ENCODE measurements around the gene DENND1A.

GRCh38 chr9:123544007-123544827 is 385.7 kb downstream of the DENND1A start:
- TF ChIP-seq CTCF (IDR thresholded peaks at IDR 0.05; ENCODE audit: insufficient read depth, low read depth, low read length) = peak; percentile 97
- TF ChIP-seq EZH2 (IDR thresholded peaks at IDR 0.05; ENCODE audit: insufficient read depth, low read length) = no peak

Measured in astrocyte (in vitro differentiated cells and primary cell).